KMS-11 (cell line): ENCODE results near the gene BHLHE41.

ENCODE experiments used
- H2AFZ ChIP-seq: fragments of 200-600 bp; sonication (generic); 2 replicates; pipeline ENCODE4 v1.6.1; 2016; ENCODE audit warnings: antibody characterized with exemption, mixed run types, low read depth
- H3K27ac ChIP-seq: fragments of 200-600 bp; sonication (generic); 2 replicates; pipeline ENCODE4 v1.6.1; 2016; ENCODE audit warnings: mild to moderate bottlenecking, mixed run types
- H3K27me3 ChIP-seq: fragments of 200-600 bp; sonication (generic); 2 replicates; pipeline ENCODE4 v1.6.1; 2017; ENCODE audit warnings: mild to moderate bottlenecking, low read depth, mixed run types, moderate library complexity; ENCODE audit not compliant: insufficient read depth
- H3K36me3 ChIP-seq: fragments of 200-600 bp; sonication (generic); 2 replicates; pipeline ENCODE4 v1.6.1; 2017; ENCODE audit warnings: mild to moderate bottlenecking, mixed run types; ENCODE audit not compliant: insufficient read depth
- H3K4me1 ChIP-seq: fragments of 200-600 bp; sonication (generic); 2 replicates; pipeline ENCODE4 v1.6.1; 2016; ENCODE audit warnings: mild to moderate bottlenecking, low read depth, mixed run types; ENCODE audit not compliant: poor library complexity, severe bottlenecking
- H3K4me2 ChIP-seq: fragments of 200-600 bp; sonication (generic); 2 replicates; pipeline ENCODE4 v1.7.0; 2016; ENCODE audit warnings: mild to moderate bottlenecking, mixed run types
- H3K4me3 ChIP-seq: fragments of 200-600 bp; sonication (generic); IDR thresholded peaks from 2 replicates; pipeline ENCODE4 v1.6.1; 2017; ENCODE audit warnings: low read depth, low read length, mixed read lengths; ENCODE audit not compliant: insufficient read depth
- H3K79me2 ChIP-seq: fragments of 200-600 bp; sonication (generic); 2 replicates; pipeline ENCODE4 v1.6.1; 2016; ENCODE audit warnings: low read depth, mixed run types; ENCODE audit not compliant: insufficient read depth
- H3K9ac ChIP-seq: fragments of 200-600 bp; sonication (generic); 2 replicates; pipeline ENCODE4 v1.6.1; 2016; ENCODE audit warnings: mild to moderate bottlenecking, mixed run types
- H4K20me1 ChIP-seq: fragments of 200-600 bp; sonication (generic); 2 replicates; pipeline ENCODE4 v1.6.1; 2016; ENCODE audit warnings: mild to moderate bottlenecking, mixed run types; ENCODE audit not compliant: insufficient read depth
- TF ChIP-seq, protein P1 (sequence below): fragments of 200-600 bp; sonication (generic); conservative IDR thresholded peaks from 2 replicates; pipeline ENCODE4 v1.6.1; 2017; ENCODE audit warnings: low read depth, mild to moderate bottlenecking, antibody characterized with exemption, low read length, moderate library complexity, mixed read lengths

BHLHE41 gene

DNA sequence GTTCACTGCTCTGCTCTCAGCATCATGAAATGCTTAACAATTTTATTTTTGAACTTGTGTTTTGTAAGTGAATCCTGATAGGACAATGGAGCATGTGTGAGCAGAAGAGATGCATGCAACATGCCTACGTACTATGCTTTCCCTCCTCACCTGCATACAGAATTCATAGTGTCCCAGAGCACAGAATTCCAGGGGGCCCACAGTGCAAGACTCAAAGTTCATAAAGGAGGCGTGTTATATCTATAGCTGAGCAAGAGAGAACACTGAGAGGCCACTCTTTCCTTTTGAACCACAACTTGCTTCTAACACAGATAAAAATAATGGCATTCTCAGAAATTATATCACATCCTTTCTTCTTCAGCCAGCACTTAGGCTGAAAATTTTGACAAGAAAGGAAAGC lies 28.8 kb downstream of the BHLHE41 start:
- H3K79me2 ChIP-seq: no peaks in the 10 kb centered on the region
- H4K20me1 ChIP-seq: no peaks in the 10 kb centered on the region
- no peak overlapping the region for H3K27ac ChIP-seq
- no peak overlapping the region for H3K9ac ChIP-seq
- H3K36me3 ChIP-seq: no peaks in the 10 kb centered on the region
- no peak overlapping the region for H2AFZ ChIP-seq
- H3K27me3 ChIP-seq: no peaks in the 10 kb centered on the region
- no peak overlapping the region for H3K4me3 ChIP-seq
- H3K4me2 ChIP-seq: no peak overlapping the region
- H3K4me1 ChIP-seq: peaks cover 9% of the 10 kb centered on the region
- TF ChIP-seq, protein P1, sequence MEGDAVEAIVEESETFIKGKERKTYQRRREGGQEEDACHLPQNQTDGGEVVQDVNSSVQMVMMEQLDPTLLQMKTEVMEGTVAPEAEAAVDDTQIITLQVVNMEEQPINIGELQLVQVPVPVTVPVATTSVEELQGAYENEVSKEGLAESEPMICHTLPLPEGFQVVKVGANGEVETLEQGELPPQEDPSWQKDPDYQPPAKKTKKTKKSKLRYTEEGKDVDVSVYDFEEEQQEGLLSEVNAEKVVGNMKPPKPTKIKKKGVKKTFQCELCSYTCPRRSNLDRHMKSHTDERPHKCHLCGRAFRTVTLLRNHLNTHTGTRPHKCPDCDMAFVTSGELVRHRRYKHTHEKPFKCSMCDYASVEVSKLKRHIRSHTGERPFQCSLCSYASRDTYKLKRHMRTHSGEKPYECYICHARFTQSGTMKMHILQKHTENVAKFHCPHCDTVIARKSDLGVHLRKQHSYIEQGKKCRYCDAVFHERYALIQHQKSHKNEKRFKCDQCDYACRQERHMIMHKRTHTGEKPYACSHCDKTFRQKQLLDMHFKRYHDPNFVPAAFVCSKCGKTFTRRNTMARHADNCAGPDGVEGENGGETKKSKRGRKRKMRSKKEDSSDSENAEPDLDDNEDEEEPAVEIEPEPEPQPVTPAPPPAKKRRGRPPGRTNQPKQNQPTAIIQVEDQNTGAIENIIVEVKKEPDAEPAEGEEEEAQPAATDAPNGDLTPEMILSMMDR: no peak

DNA sequence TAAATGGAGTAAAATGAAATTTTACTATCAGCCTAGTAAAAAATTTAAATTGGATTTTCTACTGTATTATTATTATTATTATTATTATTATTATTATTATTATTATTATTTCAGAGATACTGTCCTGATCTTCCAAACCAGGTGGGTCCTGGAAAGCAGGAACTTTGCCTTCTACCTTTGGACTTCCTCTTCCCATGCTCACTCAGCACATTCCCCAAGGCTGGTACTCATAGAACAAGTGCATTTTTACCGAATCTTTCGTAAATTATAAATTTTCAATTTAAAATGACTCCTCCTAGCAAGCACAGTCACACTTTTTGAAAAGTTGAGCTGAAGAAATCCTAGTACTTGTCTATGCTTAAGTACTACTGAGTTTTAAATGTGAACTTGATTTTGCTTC lies 29.7 kb downstream of the BHLHE41 start:
- Histone ChIP-seq H3K27ac (no peak overlapping the region), H3K9ac (no peak overlapping the region), H3K27me3 (no peaks in the 10 kb centered on the region), H4K20me1 (no peaks in the 10 kb centered on the region), H3K4me2 (no peak overlapping the region), H3K4me3 (no peak overlapping the region), H3K4me1 (peaks cover 9% of the 10 kb centered on the region), H3K79me2 (no peaks in the 10 kb centered on the region), H3K36me3 (no peaks in the 10 kb centered on the region), H2AFZ (no peak overlapping the region)
- TF ChIP-seq, protein P1: no peak

DNA sequence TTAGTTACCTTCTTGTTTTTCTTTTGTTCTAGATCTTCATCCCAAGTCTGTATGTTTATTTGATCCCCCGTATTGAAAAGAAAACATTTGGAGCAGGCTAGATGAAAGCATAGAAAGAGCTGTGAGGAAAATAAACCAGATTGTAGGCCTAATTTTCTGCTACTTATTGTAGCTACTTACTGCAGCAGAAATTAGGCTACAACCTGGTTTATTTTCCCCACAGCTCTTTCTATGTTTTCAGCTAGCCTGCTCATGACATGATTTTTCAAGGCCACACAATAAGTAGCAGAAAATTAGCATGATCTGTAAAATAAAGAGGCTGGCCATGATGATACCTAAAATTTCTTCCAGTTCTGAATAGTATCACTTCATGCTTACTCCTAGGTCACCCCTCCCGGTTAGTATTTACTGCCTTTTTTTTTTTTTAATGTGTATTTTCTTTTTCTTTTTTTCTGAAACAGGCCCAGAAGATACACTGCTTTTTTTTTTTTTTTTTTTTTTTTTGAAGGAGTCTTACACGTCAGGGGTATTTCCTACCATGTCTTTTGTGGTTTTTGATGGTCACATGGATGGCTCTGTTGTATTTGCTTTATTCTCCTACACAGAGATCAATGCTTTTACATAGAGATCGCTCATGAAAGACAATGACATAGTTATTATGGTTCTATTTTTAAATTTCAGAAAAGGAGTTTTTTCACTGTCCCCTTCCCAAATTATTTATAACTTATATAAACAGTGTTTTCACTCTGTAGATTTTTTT lies 32.3 kb downstream of the BHLHE41 start:
- no peaks in the 10 kb centered on the region for H3K36me3 ChIP-seq
- TF ChIP-seq, protein P1: no peak
- no peak overlapping the region for H3K27ac ChIP-seq
- H2AFZ ChIP-seq: no peak overlapping the region
- H3K9ac ChIP-seq: no peak overlapping the region
- H3K4me3 ChIP-seq: no peak overlapping the region
- H3K4me2 ChIP-seq: no peak overlapping the region
- no peaks in the 10 kb centered on the region for H3K79me2 ChIP-seq
- H3K4me1 ChIP-seq: peaks cover 29% of the 10 kb centered on the region
- H3K27me3 ChIP-seq: no peaks in the 10 kb centered on the region
- H4K20me1 ChIP-seq: no peaks in the 10 kb centered on the region

DNA sequence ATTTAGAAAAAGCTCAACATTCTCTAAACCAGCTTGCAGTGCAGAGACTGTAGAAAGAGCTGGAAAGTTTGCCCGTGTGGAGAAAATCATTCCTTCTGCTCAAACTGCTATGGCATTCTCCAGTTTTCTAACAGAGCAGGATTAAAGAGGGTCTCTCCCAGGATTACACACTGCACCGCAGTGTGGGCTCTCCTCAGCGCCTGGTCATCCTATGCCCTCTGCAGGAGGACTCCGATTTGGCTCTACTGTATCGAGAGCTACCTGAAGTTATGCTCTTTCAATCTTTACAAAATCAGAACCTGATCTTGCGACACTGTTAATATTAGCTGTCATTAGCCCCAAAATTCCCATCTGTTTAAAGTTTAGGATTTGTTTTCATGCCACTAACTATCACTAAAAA lies 33.0 kb downstream of the BHLHE41 start:
- H3K27ac ChIP-seq: no peak overlapping the region
- H4K20me1 ChIP-seq: no peaks in the 10 kb centered on the region
- H3K79me2 ChIP-seq: no peaks in the 10 kb centered on the region
- H2AFZ ChIP-seq: no peak overlapping the region
- H3K4me3 ChIP-seq: no peak overlapping the region
- no peak overlapping the region for H3K9ac ChIP-seq
- peaks cover 25% of the 10 kb centered on the region for H3K4me1 ChIP-seq
- TF ChIP-seq, protein P1: no peak
- no peaks in the 10 kb centered on the region for H3K27me3 ChIP-seq
- no peaks in the 10 kb centered on the region for H3K36me3 ChIP-seq
- H3K4me2 ChIP-seq: no peak overlapping the region
